Cerebellar cortex (tissue), 1 donor: Measurements from ENCODE around the gene PRRT4.

Source experiments
- DNase-seq: peaks from one replicate; pipeline ENCODE4 v3.0.0-alpha.2; 2015; ENCODE audit warnings: low spot score

PRRT4 gene

DNA sequence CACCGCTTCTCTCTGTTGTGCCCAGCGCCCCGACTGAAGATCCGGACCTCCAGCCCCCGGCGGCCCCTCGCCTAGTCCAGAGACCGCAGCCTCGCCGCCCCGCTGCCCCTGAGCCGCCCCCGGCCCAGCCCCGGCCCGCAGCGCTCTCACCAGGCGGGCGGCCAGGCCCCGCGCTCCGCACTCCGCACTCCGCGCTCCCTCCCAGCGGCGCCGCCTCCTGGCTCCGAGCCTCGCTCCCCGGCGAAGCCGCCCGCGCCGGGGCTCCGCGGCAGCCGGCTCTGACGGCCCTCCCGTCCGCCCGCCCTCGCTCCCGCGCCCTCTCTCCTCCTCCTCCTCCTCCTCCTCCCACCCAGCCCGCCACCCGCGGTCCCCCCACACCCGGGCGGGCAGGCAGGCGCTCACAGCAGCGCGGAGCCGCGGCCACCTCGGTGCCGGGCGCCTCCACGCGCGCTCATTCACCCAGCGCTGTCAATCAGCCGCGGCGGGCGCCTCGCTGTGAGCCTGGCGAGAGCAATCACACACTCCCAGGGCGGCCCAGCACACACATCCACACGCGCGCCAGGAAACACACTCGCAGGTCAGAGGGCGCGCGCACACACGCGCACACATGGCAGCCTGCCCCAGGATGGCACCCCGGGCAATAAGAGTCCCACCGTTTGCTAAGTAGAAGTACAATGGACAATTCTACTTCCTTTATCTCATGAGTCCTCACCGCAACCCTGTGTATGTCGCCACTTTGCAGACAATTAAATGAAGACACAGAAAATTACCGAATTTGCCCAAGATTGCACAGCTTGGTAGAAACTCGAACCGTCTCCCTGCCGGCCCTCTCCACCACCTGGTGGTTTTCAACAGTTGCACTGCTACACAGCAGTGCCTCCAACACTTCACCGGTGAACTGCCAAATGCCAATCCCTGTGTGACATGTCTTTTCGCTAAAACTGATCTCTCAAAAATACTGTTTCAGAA, at the start of gene PRRT4:
Gene PRRT4 (minus strand): TSS at position 280 of the 969 bp plus-strand sequence.
- DNase-seq = peak; percentile 37

DNA sequence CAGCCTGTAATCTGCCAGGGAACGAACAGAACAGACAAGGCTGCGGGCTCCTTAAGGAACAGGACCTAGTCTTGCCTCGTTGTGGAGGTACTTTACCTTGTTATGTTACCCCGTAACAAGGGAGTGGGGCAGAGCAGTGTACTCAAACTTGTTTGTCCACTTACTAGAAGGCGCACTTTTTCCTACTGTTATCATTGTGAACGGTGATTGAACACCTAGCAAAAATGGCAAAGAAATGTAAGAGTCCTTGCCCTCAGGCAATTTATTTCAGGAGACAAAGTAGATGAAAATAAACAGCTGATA, 48.9 kb upstream of the PRRT4 start:
- DNase-seq = no peak

DNA sequence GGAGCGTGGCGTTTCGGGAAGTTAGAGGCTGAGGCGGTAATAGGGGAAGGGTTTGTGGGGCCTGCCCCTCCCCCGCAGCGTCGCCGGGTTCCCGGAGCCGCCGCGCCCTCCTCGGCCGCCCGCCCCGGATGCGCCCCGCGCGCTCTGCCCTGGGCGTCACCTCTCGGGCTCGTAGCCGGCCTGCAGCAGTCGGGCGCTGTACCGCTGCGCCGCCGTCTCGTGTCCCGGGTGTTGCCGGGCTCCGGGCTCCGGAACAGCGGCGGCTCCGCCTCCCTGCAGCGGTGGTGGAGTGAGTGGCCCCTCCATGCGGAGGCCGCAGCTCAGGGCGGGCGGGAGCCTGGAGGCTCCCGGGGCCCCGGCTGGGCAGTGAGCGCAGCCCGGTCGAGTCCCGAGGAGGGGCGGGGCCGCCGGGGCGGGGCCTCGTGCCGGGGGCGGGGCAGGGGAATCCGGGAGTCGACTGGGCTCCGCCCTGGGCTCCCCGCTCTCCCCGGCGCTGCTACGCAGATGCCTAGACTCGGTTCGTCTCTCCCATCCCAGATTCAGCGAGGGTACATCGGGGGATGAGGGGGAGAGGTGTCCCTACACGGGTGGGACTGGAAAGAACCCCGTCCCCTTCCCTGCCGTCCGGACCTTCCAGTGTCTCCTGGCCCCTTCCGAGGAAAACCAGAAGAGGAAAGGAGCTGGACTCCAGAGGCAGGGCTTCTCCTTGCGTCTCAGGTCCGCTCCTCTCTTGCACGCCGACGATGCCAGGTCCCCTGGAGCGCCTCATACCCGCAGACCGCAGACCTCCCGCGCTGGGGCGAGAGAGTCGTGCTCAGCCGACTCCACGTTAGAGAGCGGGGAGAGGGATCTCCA, 48.3 kb upstream of the PRRT4 start, which contains the start of gene IMPDH1:
Gene IMPDH1 (minus strand): TSS at position 387 of the 855 bp plus-strand sequence. CDS start 81 bp downstream, at position 306.
- DNase-seq = peak; percentile 73

DNA sequence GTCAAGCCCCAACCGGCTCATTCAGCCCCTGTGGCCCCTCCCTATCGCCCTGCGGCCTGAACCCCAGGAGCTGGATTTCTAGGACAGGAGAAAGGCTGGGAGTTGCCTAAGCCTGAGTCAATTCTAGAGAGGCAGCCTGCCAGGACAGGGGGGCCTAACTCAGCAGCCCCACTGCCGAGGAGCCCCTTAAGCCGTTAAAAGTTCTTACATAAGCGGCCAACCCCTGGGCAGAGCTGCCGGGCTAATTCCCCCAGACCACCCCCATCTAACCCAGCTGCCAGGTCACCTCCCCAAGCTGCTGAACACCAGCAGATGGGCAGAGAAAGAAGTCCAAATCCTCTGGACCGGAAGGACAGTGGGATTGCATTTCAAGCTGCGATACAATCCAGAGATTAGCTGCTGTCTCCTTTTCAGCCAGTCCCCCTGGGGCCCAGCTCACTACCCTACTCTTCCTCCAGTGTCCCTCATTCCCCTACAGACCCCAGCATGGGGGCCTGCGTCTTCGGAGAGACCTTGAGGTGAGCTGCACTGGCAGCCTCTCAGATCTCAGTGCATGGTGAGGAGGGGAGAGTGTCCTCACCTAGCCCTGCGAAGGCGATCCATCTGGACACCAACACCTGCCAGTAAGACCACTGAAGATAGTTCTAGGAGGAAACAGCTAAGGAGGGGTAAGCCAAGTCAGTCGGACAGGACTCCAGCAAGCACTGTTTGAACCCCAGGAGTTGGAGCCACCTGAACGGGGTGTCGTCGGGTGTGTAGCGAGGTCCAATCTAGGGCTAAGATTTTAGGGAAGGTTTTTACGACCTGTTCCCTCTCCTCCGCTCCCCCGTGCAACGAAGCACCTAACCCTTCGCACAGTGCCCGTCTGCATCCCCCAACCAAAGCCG, 47.5 kb upstream of the PRRT4 start:
- DNase-seq = no peak

DNA sequence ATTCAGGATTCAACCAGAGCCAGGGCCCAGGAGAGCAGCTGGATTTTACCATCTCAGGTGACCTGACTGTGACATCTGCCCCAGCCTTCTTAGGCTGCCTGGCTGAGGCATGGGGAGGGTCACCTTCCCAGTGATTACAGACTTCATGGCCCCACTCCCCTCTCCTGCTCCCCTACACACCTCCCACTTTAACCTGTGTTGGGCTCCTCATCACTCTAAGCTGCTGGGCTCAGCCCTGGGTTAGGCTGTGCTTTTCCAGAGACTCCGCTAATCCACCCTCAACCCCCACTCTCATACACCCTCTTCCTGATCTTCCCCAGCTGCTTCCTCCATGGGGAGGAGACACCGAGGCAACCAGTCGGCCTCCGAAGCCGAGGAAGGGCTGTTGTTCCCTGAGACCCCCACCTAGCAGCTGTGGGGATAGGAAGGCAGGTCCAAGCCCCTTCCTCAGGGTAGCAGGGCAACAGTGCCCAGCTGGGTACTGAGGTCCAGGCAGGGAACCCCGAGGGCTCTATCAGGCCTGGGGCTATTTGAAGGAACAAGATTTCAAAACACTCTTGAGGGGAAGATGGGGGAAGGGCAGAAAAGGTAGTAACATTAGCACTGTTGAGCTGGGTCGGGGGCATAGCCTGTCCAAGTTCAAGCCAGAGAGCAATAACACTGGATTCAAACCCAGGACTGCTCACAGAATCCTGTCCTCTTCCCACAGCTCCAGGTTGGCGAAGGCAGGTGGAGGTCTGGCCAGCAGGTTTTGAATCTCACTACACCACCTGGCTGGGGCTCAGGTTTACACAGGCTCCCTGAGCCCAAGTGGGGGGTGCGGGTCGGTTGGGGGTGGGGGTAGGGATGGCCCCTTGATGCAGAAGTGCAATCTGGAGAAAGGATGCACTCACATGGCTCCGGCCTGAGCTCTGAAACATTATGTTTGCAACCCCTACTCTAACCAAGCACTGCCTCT, 46.5 kb upstream of the PRRT4 start:
- DNase-seq = no peak

DNA sequence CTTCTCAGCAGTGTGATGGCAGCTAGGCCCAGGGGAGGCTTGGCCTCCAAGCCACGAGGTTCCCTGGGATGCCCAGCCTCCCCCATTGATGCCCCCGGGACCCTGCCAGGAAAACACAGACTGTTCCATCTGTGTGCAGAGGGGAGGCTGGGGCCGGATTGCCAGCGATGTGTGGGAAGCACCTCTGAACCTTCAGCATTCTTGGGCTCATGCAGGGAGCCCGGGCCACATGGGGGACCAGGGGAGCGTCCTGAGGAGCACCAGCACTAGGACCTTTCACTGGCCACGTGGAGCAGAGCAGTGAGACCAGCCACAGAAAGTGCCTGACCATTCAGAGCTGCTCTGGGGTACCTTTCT, 45.7 kb upstream of the PRRT4 start:
- no peak for DNase-seq

DNA sequence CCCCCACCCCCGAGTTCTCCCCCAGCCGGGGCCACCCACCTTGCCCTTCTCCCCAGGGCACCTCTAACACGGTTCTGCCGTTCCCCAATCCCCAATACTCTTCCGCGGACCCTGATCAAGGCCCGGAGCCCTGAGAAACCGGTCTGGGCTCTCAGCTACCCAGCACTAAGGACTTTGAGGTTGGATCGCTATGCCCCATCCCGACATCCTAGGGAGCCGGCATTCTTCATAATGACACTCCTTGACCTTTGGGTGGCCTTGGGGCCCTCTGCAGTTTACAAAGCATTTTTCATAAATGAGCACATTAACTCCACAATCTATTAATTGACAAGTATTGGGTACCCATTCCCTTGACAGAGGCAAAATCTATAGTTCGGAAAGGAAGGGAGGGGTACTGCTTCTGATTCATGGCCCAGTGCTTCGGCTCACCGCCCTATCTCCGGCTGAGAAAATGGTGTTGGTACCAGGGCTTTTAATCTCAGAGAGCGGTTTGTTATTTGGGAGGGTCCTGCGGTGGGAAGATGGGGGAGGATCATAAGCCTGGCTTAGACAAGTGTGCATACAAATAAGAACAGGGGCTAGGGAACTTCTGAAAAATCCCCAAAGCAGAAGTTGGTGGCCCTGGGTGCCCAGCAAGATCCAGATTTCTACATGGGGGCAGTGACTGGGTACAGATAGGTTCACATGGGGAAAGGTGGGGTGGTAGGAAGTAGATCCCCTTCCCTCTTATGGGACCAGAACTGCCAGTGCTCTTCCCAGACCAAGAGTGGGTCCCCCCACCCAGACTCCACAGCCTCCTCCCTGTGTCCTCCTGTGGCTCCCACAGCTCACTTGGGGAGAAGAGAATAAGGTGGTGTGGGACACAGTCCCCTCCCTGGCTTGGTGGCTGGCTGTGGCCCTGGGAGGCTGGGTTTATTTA, 45.1 kb upstream of the PRRT4 start:
- DNase-seq = no peak

DNA sequence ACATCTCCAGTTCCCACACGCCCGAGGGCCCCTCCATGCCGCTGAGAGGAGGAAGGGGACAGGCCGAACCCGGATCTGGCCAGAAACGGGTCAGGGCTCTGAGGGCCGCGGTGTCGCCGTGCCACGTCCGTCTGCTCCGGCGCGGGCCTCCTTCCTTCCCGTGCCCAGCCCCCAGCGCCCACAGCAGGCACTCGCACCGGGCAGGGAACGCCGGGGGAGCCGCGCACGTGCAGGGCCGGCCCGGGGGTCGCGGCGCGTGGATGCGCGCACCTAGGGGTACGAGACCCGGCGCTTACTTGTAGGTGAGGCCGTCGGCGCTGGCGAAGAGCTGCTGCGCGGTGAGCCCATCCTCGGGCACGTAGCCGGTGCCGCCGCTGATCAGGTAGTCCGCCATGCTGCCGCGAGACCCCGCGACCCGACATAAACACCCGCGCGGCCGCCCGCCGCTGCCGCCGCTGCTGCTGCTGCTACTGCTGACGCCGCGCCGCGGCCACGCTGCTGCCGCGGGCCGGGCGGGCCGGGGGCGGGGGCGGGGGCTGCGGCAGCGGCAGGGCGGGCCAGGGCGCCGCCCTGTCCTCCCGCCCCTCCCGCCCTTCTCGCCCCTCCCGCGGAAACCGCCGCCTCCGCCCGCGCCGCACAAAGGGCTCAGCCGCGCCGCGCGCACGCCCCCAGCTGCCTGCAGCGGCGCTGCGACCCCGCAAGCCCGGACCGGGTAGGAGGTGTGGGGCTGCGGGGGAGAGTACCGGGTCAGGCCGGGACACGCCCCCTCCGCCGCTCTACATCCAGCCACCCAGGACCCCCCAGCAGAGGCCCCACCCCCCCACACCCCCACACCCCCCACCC, 44.2 kb upstream of the PRRT4 start:
- no peak for DNase-seq

DNA sequence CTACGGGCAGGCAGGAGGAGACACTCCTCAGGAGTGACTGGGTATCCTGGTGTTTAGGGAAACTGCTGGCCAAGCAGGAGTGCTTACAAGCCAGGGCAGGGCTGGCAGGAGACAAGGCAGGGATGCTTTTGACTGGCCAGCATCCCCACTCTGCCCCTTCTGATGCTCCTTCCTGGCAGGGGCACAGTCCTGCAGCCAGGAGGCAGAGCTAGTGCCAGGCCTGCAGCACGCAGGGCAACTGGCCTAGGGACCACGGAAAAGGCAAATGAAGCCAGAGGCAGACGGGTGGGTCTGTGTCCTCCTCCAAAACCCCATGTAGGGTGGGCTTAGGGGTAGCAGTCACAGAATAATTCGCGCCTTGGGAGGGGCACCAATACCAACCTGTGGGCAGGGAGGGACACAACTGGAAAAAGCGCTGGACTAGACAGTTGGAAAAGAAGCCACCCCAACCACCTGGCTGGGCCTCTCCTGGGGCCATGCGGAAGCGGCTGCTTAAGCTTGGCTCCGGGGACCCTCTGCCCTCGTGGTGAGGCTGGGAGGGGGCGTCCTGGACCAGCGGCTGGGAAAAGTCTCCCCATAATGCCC, 43.5 kb upstream of the PRRT4 start:
- peak; percentile 59 for DNase-seq

DNA sequence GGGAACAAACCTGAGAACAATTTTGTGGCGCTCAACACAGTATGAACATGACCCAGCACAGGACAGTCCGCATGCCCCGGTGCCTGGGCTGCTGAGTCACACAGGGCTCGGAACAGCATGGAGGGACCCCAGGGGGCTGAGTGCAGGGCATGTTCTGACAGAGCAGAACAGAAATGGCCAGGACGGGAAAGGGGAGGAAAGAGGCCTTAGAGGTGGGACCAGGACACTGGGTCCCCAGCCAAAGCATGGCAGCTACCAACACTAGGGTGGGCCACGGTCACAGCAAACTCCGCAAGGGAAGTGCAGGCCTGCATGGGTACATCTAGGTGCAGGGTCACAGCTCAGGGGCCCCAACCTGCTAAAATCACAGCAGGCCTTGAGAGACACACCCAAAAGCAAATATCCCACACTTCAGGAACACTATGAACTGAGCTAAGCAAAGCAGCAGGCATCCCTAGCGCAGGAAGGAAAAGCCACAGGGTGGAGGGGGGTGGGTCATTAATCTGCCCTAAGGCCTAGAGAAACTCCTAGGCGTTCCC, 42.7 kb upstream of the PRRT4 start:
- no peak for DNase-seq

DNA sequence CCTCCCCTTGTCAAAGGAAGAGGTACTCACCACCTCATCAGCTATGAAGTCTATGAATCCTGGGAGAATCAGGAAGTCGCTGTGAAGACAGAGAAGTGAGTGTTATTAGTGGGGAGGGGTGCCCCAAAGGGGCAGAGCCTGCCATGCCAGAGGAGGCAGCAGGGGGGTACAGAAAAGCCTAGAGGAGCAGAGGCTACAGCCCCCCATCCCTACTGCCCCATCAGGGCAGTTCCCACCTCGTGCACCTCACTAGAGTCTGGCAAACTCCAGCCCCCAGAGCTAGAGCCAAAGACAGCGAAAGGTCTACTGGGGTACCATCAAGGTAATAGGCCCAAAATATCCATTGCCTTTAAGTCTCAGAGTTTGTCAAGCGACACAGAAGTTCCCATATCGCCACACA, 42.2 kb upstream of the PRRT4 start:
- DNase-seq = no peak

DNA sequence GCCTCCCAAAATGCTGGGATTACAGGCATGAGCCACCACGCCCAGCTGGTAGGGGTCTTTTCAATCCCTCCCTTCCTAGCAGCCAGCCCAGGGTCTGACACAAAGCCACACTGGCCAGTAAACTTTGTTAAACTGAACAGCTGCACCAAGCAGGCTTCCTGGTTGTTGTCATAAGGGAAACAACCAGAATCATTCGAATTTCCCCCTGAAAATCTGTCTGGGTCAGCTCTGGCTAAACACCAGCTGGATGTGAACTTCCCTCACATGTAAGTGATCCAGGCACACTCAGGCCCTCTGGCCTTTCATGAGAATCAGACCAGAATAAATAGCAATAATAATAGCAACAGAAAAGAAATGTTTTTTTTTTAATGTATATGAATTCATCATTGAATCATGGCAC, 40.9 kb upstream of the PRRT4 start:
- no peak for DNase-seq

DNA sequence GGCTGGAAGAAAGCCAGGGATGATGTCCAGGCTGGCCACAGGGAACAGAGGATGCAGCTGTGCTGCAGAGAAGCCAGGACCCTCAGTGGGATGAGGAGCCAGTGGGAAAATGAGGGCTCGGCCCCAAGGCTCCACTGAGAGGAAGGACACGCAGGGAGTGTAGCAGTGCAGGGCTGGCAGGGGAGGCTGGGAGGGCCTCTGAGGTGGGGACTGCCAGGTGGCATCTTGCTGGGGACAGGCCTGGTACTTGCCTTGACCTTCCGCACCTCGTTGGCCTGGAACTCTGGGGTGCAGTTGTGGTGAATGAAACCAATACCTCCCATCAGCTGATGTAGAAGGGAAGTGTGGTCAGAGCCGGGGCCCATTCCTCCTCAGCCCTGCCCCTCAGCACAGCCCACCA, 39.1 kb upstream of the PRRT4 start:
- DNase-seq = no peak

DNA sequence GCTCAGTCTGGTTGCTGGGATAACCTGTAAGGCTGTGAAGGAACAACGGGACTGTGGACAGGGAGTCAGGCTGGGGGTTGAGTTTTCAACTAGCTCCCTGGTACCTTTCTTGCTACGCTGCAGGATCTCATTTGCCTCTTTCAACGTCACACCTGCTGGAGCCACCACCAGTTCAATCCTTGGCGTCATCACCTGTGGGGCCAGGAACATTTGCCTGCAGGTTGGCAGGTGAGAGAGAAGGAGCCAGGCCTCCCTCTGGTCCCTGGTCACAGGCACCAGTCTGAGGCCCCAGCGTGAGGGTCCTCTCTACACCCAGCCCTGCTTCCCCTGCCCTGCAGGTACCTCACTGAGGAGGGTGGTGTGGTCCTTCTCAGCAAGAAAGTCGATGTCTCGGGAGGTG, 38.5 kb upstream of the PRRT4 start:
- no peak for DNase-seq

DNA sequence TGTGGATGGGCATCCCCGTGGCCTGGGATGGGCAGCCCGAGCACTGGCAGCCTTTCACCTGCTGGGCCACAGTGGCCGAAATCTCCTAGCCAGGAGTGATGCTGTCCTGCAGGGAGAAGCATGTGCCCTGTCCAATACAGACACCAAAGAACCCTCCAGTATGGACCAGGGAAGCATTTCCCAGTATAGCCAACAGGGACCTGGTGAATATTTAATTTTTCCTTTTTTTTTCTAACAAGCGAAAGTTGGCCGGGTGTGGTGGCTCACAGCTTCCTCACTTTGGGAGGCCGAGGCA, 37.3 kb upstream of the PRRT4 start:
- no peak for DNase-seq

DNA sequence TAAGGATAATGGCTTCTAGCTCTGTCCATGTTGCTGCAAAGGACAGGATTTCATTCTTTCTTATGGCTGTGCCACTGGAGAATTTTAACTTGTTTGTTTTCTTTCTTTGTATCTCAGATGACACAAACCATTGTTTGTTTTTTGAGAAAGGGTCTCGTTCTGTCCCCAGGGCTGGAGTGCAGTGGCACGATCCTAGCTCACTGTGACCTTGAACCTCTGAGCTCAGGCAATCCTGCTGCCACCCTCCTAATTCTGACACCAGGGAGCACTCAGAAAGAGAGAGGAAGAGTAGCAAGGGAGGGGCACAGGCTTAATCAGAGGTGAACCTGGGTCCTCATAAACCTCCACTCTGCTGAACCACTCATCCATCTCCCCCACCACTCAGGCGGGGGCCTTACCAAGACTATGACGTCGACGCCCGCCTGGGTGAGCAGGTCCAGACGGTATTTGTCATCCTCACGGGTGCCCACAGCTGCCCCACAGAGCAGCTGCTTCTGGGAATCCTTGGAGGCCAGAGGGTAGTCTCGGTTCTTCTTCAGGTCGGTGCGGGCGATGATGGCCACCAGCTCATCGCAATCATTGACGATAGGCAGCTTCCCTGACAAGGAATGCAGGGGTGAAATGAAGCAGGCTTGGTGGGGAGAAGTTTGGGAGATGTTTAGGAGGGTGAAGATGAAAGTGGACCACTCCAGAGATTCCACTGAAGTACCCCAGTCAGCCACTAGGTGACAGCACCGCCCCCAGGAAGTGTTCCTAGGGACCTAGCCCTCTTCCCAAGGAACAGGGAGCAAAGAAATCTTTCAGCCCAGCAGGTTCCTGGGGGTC, 36.7 kb upstream of the PRRT4 start:
- peak; percentile 63 for DNase-seq

DNA sequence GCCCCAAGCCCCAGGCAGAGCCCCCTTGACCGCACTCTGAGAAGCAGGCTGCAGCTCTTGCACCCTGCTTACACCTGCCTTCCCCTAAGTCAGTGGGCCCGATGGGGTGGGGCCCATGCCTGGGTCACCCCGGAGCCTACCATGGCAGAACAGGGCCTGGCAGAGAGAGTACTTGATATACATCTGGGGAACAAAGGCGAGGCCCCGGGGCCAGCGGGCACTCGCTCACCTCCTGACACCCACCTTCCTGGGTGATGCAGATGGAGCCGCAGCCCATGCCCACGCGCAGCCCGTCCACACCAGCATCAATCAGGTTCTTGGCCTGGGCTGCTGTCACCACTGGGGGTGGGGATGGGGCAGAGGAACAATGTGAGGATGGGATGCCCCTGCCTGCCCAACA, 34.9 kb upstream of the PRRT4 start:
- no peak for DNase-seq

DNA sequence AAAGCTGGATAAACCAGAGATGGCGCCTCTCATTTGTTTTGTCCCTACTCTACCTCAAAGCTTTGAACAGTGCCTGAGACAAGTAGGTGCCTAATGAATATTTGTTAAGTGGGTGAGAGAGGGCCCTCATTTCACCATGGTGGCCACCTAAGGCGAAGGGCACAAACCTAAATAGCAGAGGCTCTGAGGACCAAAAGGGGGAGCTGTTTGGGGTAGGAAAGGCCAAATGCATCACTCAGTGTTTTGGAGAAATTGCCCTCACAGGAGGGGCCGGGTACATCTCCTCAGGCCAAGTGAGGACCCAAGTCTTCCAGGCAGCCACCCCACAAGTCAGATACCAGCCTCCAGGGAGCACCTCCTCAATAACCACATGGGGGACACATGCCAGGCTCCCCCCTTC, 34.3 kb upstream of the PRRT4 start:
- no peak for DNase-seq
